SK-N-SH treated with all-trans-retinoic acid at 6 μM for 48 hours (cell line): ENCODE measurements around the gene LRMDA.

Source experiments
- ATAC-seq: fragments of 200-7000 bp; cut with Tn5 transposase; 3 replicates; pipeline ENCODE4 v1.9.1; 2020; ENCODE audit warnings: mild to moderate bottlenecking, moderate library complexity
- ARNTL ChIP-seq: fragments of 450-650 bp; formaldehyde crosslinking; IDR thresholded peaks from 2 replicates; pipeline ENCODE4 v1.5.0; 2020; ENCODE audit warnings: low read depth, mild to moderate bottlenecking, moderate library complexity, borderline replicate concordance
- BACH2 ChIP-seq: fragments of 250-450 bp; sonication (Bioruptor Pico); IDR thresholded peaks from 2 replicates; pipeline ENCODE4 v1.9.0; 2021; ENCODE audit warnings: mild to moderate bottlenecking, borderline replicate concordance
- ISL1 ChIP-seq: fragments of 250-450 bp; sonication (Bioruptor Pico); IDR thresholded peaks from 2 replicates; pipeline ENCODE4 v2.1.2; 2022; ENCODE audit warnings: mild to moderate bottlenecking, moderate library complexity
- OSR1 ChIP-seq: fragments of 250-450 bp; sonication (Bioruptor Pico); IDR thresholded peaks from 2 replicates; pipeline ENCODE4 v1.8.0; 2022; ENCODE audit warnings: moderate library complexity, mild to moderate bottlenecking, inconsistent platforms
- RARB ChIP-seq: fragments of 250-450 bp; sonication (Bioruptor Pico); IDR thresholded peaks from 2 replicates; pipeline ENCODE4 v1.8.0; 2021; ENCODE audit warnings: mild to moderate bottlenecking, moderate library complexity
- SNAI2 ChIP-seq: fragments of 250-450 bp; sonication (Bioruptor Pico); IDR thresholded peaks from 2 replicates; pipeline ENCODE4 v1.5.0; 2020; ENCODE audit warnings: mild to moderate bottlenecking, moderate library complexity
- TCF4 ChIP-seq: fragments of 250-450 bp; sonication (Bioruptor Pico); IDR thresholded peaks from 2 replicates; pipeline ENCODE4 v1.8.0; 2021; ENCODE audit warnings: mild to moderate bottlenecking, moderate library complexity, borderline replicate concordance
- TOX ChIP-seq: fragments of 250-450 bp; sonication (Bioruptor Pico); IDR thresholded peaks from 2 replicates; pipeline ENCODE4 v1.8.0; 2021; ENCODE audit warnings: mild to moderate bottlenecking, moderate library complexity, borderline replicate concordance
- ZC3H10 ChIP-seq: fragments of 250-450 bp; sonication (Bioruptor Pico); IDR thresholded peaks from 2 replicates; pipeline ENCODE4 v1.5.1; 2021; ENCODE audit warnings: mild to moderate bottlenecking, moderate library complexity
- ZFP3 ChIP-seq: fragments of 250-450 bp; sonication (Bioruptor Pico); IDR thresholded peaks from 2 replicates; pipeline ENCODE4 v1.5.0; 2020; ENCODE audit warnings: mild to moderate bottlenecking, moderate library complexity
- ZFP30 ChIP-seq: fragments of 450-650 bp; formaldehyde crosslinking; IDR thresholded peaks from 2 replicates; pipeline ENCODE4 v1.5.0; 2022; ENCODE audit warnings: mild to moderate bottlenecking, moderate library complexity
- ZNF565 ChIP-seq: fragments of 450-650 bp; formaldehyde crosslinking; conservative IDR thresholded peaks from 2 replicates; pipeline ENCODE4 v1.5.0; 2020; ENCODE audit warnings: low read depth, mild to moderate bottlenecking, moderate library complexity
- ZNF70 ChIP-seq: fragments of 450-650 bp; formaldehyde crosslinking; IDR thresholded peaks from 2 replicates; pipeline ENCODE4 v1.5.0; 2020; ENCODE audit warnings: mild to moderate bottlenecking, moderate library complexity
- ZNF8 ChIP-seq: fragments of 450-650 bp; formaldehyde crosslinking; IDR thresholded peaks from 2 replicates; pipeline ENCODE4 v1.5.0; 2020; ENCODE audit warnings: mild to moderate bottlenecking, moderate library complexity
- TF ChIP-seq, protein P1 (sequence below): fragments of 250-450 bp; sonication (Bioruptor Pico); IDR thresholded peaks from 2 replicates; pipeline ENCODE4 v1.5.1; 2020; ENCODE audit warnings: low read depth, mild to moderate bottlenecking, moderate library complexity
- TF ChIP-seq, protein P2 (sequence below): fragments of 250-450 bp; sonication (Bioruptor Pico); IDR thresholded peaks from 2 replicates; pipeline ENCODE4 v1.8.0; 2021; ENCODE audit warnings: low read depth, mild to moderate bottlenecking, moderate library complexity, borderline replicate concordance
- TF ChIP-seq, protein P3 (sequence below): fragments of 250-450 bp; sonication (Bioruptor Pico); IDR thresholded peaks from 2 replicates; pipeline ENCODE4 v1.5.0; 2020; ENCODE audit warnings: mild to moderate bottlenecking, moderate library complexity
- TF ChIP-seq, protein P4 (sequence below): fragments of 250-450 bp; sonication (Bioruptor Pico); IDR thresholded peaks from 2 replicates; pipeline ENCODE4 v1.5.1; 2021; ENCODE audit warnings: mild to moderate bottlenecking, moderate library complexity
- TF ChIP-seq, protein P5 (sequence below): fragments of 250-450 bp; sonication (Bioruptor Pico); IDR thresholded peaks from 2 replicates; pipeline ENCODE4 v1.8.0; 2020; ENCODE audit warnings: mild to moderate bottlenecking, moderate library complexity, borderline replicate concordance

LRMDA gene

DNA sequence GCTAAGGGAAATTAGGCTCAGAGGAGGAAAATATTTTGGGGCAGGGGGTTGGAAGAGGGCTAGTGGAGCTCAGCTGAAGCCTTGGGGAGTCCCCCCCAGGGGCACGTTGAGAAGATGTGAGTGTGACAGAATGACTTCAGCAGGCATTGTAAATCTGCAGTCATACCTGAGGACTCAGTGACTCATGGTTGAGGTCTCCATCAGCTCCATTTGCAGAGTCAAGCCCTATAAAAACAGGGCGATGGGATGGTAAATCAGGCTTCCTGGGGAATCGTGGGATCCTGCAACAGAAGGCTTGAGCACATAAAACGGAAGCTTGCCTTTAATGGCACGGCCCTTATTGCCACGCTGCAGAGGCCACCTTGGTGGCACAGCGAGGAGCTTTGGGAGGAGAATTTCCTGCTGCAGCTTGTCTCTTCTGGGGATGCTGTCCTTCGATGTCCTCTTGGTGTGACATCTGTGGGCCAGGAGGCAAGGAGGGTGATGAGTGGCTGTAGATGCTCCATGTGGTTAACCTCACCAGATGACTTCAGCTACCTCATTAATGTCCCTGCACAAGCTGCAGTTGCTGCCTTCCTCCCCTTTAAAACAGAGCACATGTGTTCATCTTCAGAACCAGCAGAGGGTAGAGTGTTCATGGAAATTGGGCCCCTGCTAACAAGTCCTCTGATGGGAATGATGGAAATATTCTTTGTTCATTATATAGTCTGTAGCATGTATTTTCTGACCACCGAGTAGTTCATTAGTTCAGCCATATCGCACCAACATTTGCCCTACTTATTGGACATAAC is 285.9 kb downstream of the LRMDA start:
- ATAC-seq, result no peak
- TF ChIP-seq ZNF565 (no peak), TOX (CRISPR knock-in tag) (no peak), ZC3H10 (CRISPR knock-in tag) (no peak), ISL1 (no peak), SNAI2 (no peak), TCF4 (CRISPR knock-in tag) (no peak), ZNF70 (CRISPR knock-in tag) (no peak), ARNTL (CRISPR knock-in tag) (no peak), OSR1 (CRISPR knock-in tag) (no peak), ZNF8 (CRISPR knock-in tag) (no peak)
- TF ChIP-seq, protein P1, sequence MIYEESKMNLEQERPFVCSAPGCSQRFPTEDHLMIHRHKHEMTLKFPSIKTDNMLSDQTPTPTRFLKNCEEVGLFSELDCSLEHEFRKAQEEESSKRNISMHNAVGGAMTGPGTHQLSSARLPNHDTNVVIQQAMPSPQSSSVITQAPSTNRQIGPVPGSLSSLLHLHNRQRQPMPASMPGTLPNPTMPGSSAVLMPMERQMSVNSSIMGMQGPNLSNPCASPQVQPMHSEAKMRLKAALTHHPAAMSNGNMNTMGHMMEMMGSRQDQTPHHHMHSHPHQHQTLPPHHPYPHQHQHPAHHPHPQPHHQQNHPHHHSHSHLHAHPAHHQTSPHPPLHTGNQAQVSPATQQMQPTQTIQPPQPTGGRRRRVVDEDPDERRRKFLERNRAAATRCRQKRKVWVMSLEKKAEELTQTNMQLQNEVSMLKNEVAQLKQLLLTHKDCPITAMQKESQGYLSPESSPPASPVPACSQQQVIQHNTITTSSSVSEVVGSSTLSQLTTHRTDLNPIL (CRISPR knock-in tag), result no peak
- TF ChIP-seq, protein P2, sequence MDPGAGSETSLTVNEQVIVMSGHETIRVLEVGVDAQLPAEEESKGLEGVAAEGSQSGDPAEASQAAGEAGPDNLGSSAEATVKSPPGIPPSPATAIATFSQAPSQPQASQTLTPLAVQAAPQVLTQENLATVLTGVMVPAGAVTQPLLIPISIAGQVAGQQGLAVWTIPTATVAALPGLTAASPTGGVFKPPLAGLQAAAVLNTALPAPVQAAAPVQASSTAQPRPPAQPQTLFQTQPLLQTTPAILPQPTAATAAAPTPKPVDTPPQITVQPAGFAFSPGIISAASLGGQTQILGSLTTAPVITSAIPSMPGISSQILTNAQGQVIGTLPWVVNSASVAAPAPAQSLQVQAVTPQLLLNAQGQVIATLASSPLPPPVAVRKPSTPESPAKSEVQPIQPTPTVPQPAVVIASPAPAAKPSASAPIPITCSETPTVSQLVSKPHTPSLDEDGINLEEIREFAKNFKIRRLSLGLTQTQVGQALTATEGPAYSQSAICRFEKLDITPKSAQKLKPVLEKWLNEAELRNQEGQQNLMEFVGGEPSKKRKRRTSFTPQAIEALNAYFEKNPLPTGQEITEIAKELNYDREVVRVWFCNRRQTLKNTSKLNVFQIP (CRISPR knock-in tag), result no peak
- TF ChIP-seq, protein P3, sequence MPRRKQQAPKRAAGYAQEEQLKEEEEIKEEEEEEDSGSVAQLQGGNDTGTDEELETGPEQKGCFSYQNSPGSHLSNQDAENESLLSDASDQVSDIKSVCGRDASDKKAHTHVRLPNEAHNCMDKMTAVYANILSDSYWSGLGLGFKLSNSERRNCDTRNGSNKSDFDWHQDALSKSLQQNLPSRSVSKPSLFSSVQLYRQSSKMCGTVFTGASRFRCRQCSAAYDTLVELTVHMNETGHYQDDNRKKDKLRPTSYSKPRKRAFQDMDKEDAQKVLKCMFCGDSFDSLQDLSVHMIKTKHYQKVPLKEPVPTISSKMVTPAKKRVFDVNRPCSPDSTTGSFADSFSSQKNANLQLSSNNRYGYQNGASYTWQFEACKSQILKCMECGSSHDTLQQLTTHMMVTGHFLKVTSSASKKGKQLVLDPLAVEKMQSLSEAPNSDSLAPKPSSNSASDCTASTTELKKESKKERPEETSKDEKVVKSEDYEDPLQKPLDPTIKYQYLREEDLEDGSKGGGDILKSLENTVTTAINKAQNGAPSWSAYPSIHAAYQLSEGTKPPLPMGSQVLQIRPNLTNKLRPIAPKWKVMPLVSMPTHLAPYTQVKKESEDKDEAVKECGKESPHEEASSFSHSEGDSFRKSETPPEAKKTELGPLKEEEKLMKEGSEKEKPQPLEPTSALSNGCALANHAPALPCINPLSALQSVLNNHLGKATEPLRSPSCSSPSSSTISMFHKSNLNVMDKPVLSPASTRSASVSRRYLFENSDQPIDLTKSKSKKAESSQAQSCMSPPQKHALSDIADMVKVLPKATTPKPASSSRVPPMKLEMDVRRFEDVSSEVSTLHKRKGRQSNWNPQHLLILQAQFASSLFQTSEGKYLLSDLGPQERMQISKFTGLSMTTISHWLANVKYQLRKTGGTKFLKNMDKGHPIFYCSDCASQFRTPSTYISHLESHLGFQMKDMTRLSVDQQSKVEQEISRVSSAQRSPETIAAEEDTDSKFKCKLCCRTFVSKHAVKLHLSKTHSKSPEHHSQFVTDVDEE (CRISPR knock-in tag), result no peak

DNA sequence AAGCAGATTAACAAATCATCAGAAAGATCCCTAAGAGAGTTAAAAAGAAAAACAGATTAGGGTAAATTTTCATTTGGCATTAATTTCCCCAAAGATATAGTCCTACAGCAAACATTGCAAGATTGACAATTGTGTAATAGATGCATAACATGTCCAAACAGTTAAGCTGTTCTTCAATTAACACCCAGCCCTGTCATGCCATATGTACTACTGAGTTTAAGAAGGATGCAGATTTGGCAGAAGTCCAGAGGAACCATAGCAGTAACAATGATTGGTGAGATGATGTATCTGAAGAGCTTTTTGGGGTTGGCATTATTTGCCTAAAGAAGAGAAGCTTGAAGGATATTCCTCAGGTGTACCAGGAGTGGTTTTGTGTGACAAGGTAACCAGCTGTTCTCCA is 287.6 kb downstream of the LRMDA start:
- ATAC-seq, result no peak
- TF ChIP-seq ARNTL (CRISPR knock-in tag), result no peak
- TF ChIP-seq RARB (CRISPR knock-in tag), result no peak
- TF ChIP-seq, protein P4, sequence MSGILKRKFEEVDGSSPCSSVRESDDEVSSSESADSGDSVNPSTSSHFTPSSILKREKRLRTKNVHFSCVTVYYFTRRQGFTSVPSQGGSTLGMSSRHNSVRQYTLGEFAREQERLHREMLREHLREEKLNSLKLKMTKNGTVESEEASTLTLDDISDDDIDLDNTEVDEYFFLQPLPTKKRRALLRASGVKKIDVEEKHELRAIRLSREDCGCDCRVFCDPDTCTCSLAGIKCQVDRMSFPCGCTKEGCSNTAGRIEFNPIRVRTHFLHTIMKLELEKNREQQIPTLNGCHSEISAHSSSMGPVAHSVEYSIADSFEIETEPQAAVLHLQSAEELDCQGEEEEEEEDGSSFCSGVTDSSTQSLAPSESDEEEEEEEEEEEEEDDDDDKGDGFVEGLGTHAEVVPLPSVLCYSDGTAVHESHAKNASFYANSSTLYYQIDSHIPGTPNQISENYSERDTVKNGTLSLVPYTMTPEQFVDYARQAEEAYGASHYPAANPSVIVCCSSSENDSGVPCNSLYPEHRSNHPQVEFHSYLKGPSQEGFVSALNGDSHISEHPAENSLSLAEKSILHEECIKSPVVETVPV, result no peak

DNA sequence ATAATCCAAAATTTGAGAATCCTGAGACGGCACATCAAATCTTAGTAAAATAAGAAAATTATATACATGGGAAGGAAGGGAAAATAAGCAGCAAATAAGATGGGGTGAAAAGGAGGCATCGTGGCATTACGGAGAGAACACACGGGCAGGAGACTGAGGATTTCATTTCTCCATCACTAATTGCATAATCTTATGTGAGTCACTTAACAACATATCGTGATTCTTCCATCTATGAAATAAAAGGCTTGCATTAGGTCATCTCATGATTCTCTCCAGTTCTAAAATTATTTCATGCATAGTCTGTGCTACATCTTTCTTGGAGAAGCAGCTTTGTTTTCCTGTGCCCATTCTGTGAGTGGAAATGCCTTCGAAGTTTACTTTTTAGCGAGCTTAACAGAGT is 288.7 kb downstream of the LRMDA start:
- no peak for ATAC-seq
- no peak for TF ChIP-seq TCF4 (CRISPR knock-in tag)
- no peak for TF ChIP-seq ZFP30
- TF ChIP-seq ZNF565, result no peak

DNA sequence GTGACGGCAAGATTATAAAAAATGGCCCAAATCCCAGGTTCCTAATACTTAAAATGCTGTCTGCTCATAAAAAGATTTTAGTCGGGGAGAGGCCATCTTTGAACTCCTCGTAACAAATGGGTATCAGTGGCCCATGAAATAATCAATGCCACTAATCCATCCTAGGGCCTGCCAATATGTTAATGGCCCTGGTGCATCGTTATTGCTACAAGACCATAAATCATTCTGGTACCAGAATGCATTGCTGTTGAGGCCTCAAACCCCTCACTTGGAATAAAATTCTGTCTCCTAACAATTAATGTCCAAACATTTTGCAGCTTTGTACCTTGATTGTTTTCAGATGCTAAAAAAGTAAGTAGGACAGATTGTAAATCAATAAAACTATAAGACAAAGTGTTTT is 290.6 kb downstream of the LRMDA start:
- no peak for ATAC-seq
- TF ChIP-seq, protein P3 (CRISPR knock-in tag), result no peak
- TF ChIP-seq, protein P5, sequence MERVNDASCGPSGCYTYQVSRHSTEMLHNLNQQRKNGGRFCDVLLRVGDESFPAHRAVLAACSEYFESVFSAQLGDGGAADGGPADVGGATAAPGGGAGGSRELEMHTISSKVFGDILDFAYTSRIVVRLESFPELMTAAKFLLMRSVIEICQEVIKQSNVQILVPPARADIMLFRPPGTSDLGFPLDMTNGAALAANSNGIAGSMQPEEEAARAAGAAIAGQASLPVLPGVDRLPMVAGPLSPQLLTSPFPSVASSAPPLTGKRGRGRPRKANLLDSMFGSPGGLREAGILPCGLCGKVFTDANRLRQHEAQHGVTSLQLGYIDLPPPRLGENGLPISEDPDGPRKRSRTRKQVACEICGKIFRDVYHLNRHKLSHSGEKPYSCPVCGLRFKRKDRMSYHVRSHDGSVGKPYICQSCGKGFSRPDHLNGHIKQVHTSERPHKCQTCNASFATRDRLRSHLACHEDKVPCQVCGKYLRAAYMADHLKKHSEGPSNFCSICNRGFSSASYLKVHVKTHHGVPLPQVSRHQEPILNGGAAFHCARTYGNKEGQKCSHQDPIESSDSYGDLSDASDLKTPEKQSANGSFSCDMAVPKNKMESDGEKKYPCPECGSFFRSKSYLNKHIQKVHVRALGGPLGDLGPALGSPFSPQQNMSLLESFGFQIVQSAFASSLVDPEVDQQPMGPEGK (CRISPR knock-in tag), result no peak
- TF ChIP-seq BACH2 (CRISPR knock-in tag) (no peak), ZFP3 (no peak), ZNF8 (CRISPR knock-in tag) (no peak), ISL1 (no peak), TCF4 (CRISPR knock-in tag) (no peak), TOX (CRISPR knock-in tag) (no peak)
